GM18519 (cell line): ENCODE data around the gene BTG1.

Source experiments
- ATAC-seq: cut with Tn5 transposase; IDR thresholded peaks from one replicate; pipeline ENCODE4 v1.9.1; 2021; ENCODE audit warnings: mild to moderate bottlenecking, moderate library complexity; ENCODE audit not compliant: unreplicated experiment, low FRiP score

Gene BTG1

GRCh38 chr12:92134638-92135274 is 10.9 kb downstream of the BTG1 start:
- ATAC-seq, result no peak

GRCh38 chr12:92133795-92134637 is 11.6 kb downstream of the BTG1 start:
- peak; percentile 27 for ATAC-seq

GRCh38 chr12:92133171-92133570 is 12.5 kb downstream of the BTG1 start:
- ATAC-seq, result no peak

- ATAC-seq, result no peak
These were observed 13.4 kb downstream of the BTG1 start for GRCh38 chr12:92132288-92132687.

- ATAC-seq, result no peak
These were observed 14.6 kb downstream of the BTG1 start for GRCh38 chr12:92130999-92131398.

GRCh38 chr12:92129609-92130008 is 16.0 kb downstream of the BTG1 start:
- ATAC-seq, result no peak

- no peak for ATAC-seq
These were observed 17.0 kb downstream of the BTG1 start for GRCh38 chr12:92128612-92129011.

- ATAC-seq, result no peak
These were observed 21.0 kb downstream of the BTG1 start for GRCh38 chr12:92124689-92125029.

GRCh38 chr12:92123780-92124688 is 21.6 kb downstream of the BTG1 start:
- ATAC-seq, result no peak

GRCh38 chr12:92122941-92123779 is 22.5 kb downstream of the BTG1 start:
- ATAC-seq, result no peak

- no peak for ATAC-seq
These were observed 23.8 kb downstream of the BTG1 start for GRCh38 chr12:92121826-92122225.

GRCh38 chr12:92118826-92119536 is 26.7 kb downstream of the BTG1 start:
- ATAC-seq, result no peak

- no peak for ATAC-seq
These were observed 30.8 kb downstream of the BTG1 start for GRCh38 chr12:92114834-92115233.

- peak; percentile 79 for ATAC-seq
These were observed 34.4 kb downstream of the BTG1 start for GRCh38 chr12:92111256-92111655.

GRCh38 chr12:92110083-92110640 is 35.5 kb downstream of the BTG1 start:
- no peak for ATAC-seq

GRCh38 chr12:92109613-92110012 is 36.0 kb downstream of the BTG1 start:
- ATAC-seq, result no peak

GRCh38 chr12:92108651-92109050 is 37.0 kb downstream of the BTG1 start:
- no peak for ATAC-seq

GRCh38 chr12:92107621-92108131 is 38.0 kb downstream of the BTG1 start:
- ATAC-seq, result no peak

GRCh38 chr12:92107094-92107493 is 38.6 kb downstream of the BTG1 start:
- no peak for ATAC-seq
